H1 (cell line): Measurements from ENCODE around the gene USP24. TPM values are rescaled to one million over a fixed set of nuclear protein-coding genes. Genes with fewer than 3 reads are reported as not detected.

ENCODE experiments used
- CTCF ChIA-PET: fragments of 300-600 bp; sonication (Branson Sonifier 250); formaldehyde crosslinking; loops from one replicate; lab custom pipeline; 2021; ENCODE audit not compliant: partially characterized antibody; lab: Charles Lee
- POLR2A ChIA-PET: fragments of 300-600 bp; sonication (Branson Sonifier 250); formaldehyde crosslinking; loops from one replicate; lab custom pipeline; 2021; ENCODE audit warnings: inconsistent platforms; ENCODE audit not compliant: partially characterized antibody; lab: Charles Lee
- DNase-seq, 2 experiments: peaks; one replicate each; pipeline versions ENCODE4 v3.0.0 to v3.0.0-alpha.2; 2010 to 2022; ENCODE audit warnings: low spot score in 2 of 2, low read depth in 1 of 2, mixed read lengths in 1 of 2
- FAIRE-seq: peaks from 2 replicates; lab custom pipeline; 2011; peaks lifted over from hg19 to GRCh38; lab: Jason Lieb, UNC
- H2AFZ ChIP-seq: 2 replicates; pipeline ENCODE4 v1.8.1; 2012; ENCODE audit warnings: low read length, inconsistent platforms
- H2AK5ac ChIP-seq: 2 replicates; pipeline ENCODE4 v1.6.1; 2013; ENCODE audit warnings: low read depth, low read length
- H2BK120ac ChIP-seq: replicated peaks from 2 replicates; pipeline ENCODE3; 2013; ENCODE audit warnings: low read depth, low read length, inconsistent platforms
- H2BK12ac ChIP-seq: 2 replicates; pipeline ENCODE4 v1.6.1; 2013; ENCODE audit warnings: low read depth, low read length
- H2BK15ac ChIP-seq: 2 replicates; pipeline ENCODE4 v1.6.1; 2013; ENCODE audit warnings: low read length
- H2BK20ac ChIP-seq: 2 replicates; pipeline ENCODE4 v1.6.1; 2013; ENCODE audit warnings: low read length
- H2BK5ac ChIP-seq: 2 replicates; pipeline ENCODE4 v1.6.1; 2013; ENCODE audit warnings: low read depth, low read length
- H3K14ac ChIP-seq: 2 replicates; pipeline ENCODE4 v1.6.1; 2013; ENCODE audit warnings: inconsistent platforms; ENCODE audit not compliant: insufficient read length
- H3K18ac ChIP-seq: 2 replicates; pipeline ENCODE4 v1.6.1; 2013; ENCODE audit warnings: low read length; ENCODE audit errors: extremely low read depth
- H3K23ac ChIP-seq: 2 replicates; pipeline ENCODE4 v1.6.1; 2013; ENCODE audit warnings: inconsistent platforms; ENCODE audit not compliant: insufficient read length
- H3K23me2 ChIP-seq: 2 replicates; pipeline ENCODE4 v1.6.1; 2013; ENCODE audit warnings: low read depth, low read length
- H3K27ac ChIP-seq: 2 replicates; pipeline ENCODE4 v1.6.1; 2011; ENCODE audit warnings: low read depth, low read length, inconsistent platforms
- H3K27me3 ChIP-seq, 4 experiments: replicated peaks in 1 of 4; 1 replicate in 1 of 4; 2 replicates in 3 of 4; pipeline versions ENCODE4 v1.6.1 to v1.8.1; 2011 to 2013; ENCODE audit warnings: low read length in 3 of 4, mild to moderate bottlenecking in 3 of 4, inconsistent platforms in 2 of 4, mixed read lengths in 2 of 4, moderate library complexity in 1 of 4; ENCODE audit not compliant: control insufficient read depth in 3 of 4, insufficient read depth in 3 of 4; ENCODE audit errors: extremely low read depth in 1 of 4
- H3K36me3 ChIP-seq, 4 experiments: 2 replicates each; pipeline versions ENCODE4 v1.6.1 to v1.8.1; 2011 to 2013; ENCODE audit warnings: mild to moderate bottlenecking in 4 of 4, low read length in 3 of 4, moderate library complexity in 2 of 4, control low read depth in 1 of 4, inconsistent platforms in 1 of 4; ENCODE audit not compliant: insufficient read depth in 4 of 4, control insufficient read depth in 2 of 4
- H3K4ac ChIP-seq: replicated peaks from 2 replicates; pipeline ENCODE3; 2013; ENCODE audit warnings: low read length, low read depth, mixed read lengths, inconsistent platforms; ENCODE audit not compliant: insufficient read length
- H3K4me1 ChIP-seq, 4 experiments: replicated peaks in 1 of 4; 1 replicate in 1 of 4; 2 replicates in 3 of 4; pipeline versions ENCODE4 v1.6.1 to v1.8.1; 2011 to 2013; ENCODE audit warnings: low read length in 3 of 4, inconsistent platforms in 2 of 4, mixed read lengths in 1 of 4; ENCODE audit not compliant: insufficient read depth in 4 of 4, control insufficient read depth in 3 of 4
- H3K4me2 ChIP-seq, 2 experiments: 2 replicates each; pipeline versions ENCODE4 v1.6.1 to v1.8.1; 2011 to 2013; ENCODE audit warnings: low read depth in 2 of 2, low read length in 2 of 2, control low read depth in 1 of 2, inconsistent platforms in 1 of 2, mild to moderate bottlenecking in 1 of 2; ENCODE audit not compliant: insufficient read depth in 1 of 2
- H3K4me3 ChIP-seq, 4 experiments: fragments of 200-600, 300-600 bp in 1 of 4; sonication (generic), shearing (Covaris generic), sonication (Bioruptor Twin) in 1 of 4; 2 replicates each; pipeline versions ENCODE4 v1.5.1 to v1.8.1; 2011 to 2016; ENCODE audit warnings: low read length in 4 of 4, low read depth in 3 of 4, control low read depth in 2 of 4, inconsistent platforms in 2 of 4, mild to moderate bottlenecking in 2 of 4, mixed read lengths in 1 of 4, moderate library complexity in 1 of 4; ENCODE audit not compliant: insufficient read depth in 2 of 4; ENCODE audit errors: extremely low read depth in 1 of 4
- H3K56ac ChIP-seq: replicated peaks from 2 replicates; pipeline ENCODE3; 2013; ENCODE audit warnings: low read depth, mild to moderate bottlenecking, mixed read lengths, low read length, inconsistent platforms; ENCODE audit not compliant: insufficient read length
- H3K79me1 ChIP-seq: 2 replicates; pipeline ENCODE4 v1.6.1; 2013; ENCODE audit warnings: low read depth, low read length, control low read depth
- H3K79me2 ChIP-seq, 2 experiments: 2 replicates each; pipeline versions ENCODE4 v1.6.1 to v1.8.1; 2012 to 2013; ENCODE audit warnings: low read length in 2 of 2, mild to moderate bottlenecking in 2 of 2, inconsistent platforms in 1 of 2; ENCODE audit not compliant: insufficient read depth in 2 of 2, control insufficient read depth in 1 of 2
- H3K9ac ChIP-seq, 4 experiments: replicated peaks in 1 of 4; 1 replicate in 1 of 4; 2 replicates in 3 of 4; pipeline versions ENCODE4 v1.6.1 to v1.8.1; 2011 to 2013; ENCODE audit warnings: low read depth in 3 of 4, low read length in 3 of 4, control low read depth in 2 of 4, mild to moderate bottlenecking in 2 of 4, moderate library complexity in 2 of 4, inconsistent platforms in 1 of 4; ENCODE audit errors: extremely low read depth in 1 of 4
- H3K9me3 ChIP-seq, 2 experiments: 2 replicates each; pipeline versions ENCODE4 v1.6.1 to v1.8.1; 2012 to 2013; ENCODE audit warnings: mild to moderate bottlenecking in 2 of 2, moderate library complexity in 2 of 2, control low read depth in 1 of 2, inconsistent platforms in 1 of 2, low read depth in 1 of 2, low read length in 1 of 2, mixed read lengths in 1 of 2; ENCODE audit not compliant: insufficient read depth in 2 of 2
- H4K20me1 ChIP-seq, 2 experiments: replicated peaks in 1 of 2; 2 replicates each; pipeline versions ENCODE3 to v1.8.1; 2011 to 2013; ENCODE audit warnings: inconsistent platforms in 2 of 2, low read length in 2 of 2, mild to moderate bottlenecking in 1 of 2; ENCODE audit not compliant: insufficient read depth in 2 of 2, control insufficient read depth in 1 of 2
- H4K5ac ChIP-seq: 2 replicates; pipeline ENCODE4 v1.6.1; 2013; ENCODE audit warnings: low read length, low read depth, mixed read lengths, inconsistent platforms; ENCODE audit not compliant: insufficient read length
- H4K8ac ChIP-seq: 2 replicates; pipeline ENCODE4 v1.8.0; 2013; ENCODE audit warnings: mild to moderate bottlenecking, moderate library complexity, low read length, inconsistent platforms; ENCODE audit not compliant: insufficient read depth; ENCODE audit errors: extremely low read depth
- H4K91ac ChIP-seq: replicated peaks from 2 replicates; pipeline ENCODE3; 2013; ENCODE audit warnings: low read length, mixed read lengths, inconsistent platforms; ENCODE audit not compliant: insufficient read length
- CBX5 ChIP-seq: fragments of 300-800, 300-1000 bp; sonication (generic); IDR thresholded peaks from 2 replicates; pipeline ENCODE4 v1.7.1; 2016; ENCODE audit warnings: antibody characterized with exemption, low read length, low read depth
- CEBPB ChIP-seq: IDR thresholded peaks from 2 replicates; pipeline ENCODE4 v1.6.1; 2012; ENCODE audit warnings: low read depth, low read length
- CHD1 ChIP-seq: IDR thresholded peaks from 2 replicates; pipeline ENCODE4 v1.6.1; 2012; ENCODE audit warnings: low read depth, low read length, improper control_type of control experiment
- CHD2 ChIP-seq: IDR thresholded peaks from 2 replicates; pipeline ENCODE4 v1.6.1; 2012; ENCODE audit warnings: low read length, improper control_type of control experiment
- CREB1 ChIP-seq: IDR thresholded peaks from 2 replicates; pipeline ENCODE4 v1.6.1; 2012; ENCODE audit warnings: inconsistent platforms
- GTF2F1 ChIP-seq: IDR thresholded peaks from 2 replicates; pipeline ENCODE4 v1.6.1; 2012; ENCODE audit warnings: low read depth, low read length, improper control_type of control experiment, borderline replicate concordance
- KDM5A ChIP-seq: fragments of 200-600 bp; IDR thresholded peaks from 2 replicates; pipeline ENCODE4 v1.7.1; 2012; ENCODE audit warnings: mild to moderate bottlenecking, low read length, inconsistent platforms, mixed read lengths
- NRF1 ChIP-seq: IDR thresholded peaks from 2 replicates; pipeline ENCODE4 v1.6.1; 2011; ENCODE audit warnings: mild to moderate bottlenecking, low read depth, low read length, improper control_type of control experiment
- POLR2AphosphoS5 ChIP-seq: IDR thresholded peaks from 2 replicates; pipeline ENCODE4 v1.6.1; 2011; ENCODE audit warnings: low read depth, low read length
- RAD21 ChIP-seq, 2 experiments: IDR thresholded peaks in 1 of 2; conservative IDR thresholded peaks in 1 of 2; 2 replicates each; pipeline ENCODE4 v1.6.1; 2011; ENCODE audit warnings: low read depth in 2 of 2, low read length in 2 of 2, improper control_type of control experiment in 1 of 2, inconsistent platforms in 1 of 2, mild to moderate bottlenecking in 1 of 2, moderate library complexity in 1 of 2
- RFX5 ChIP-seq: IDR thresholded peaks from 2 replicates; pipeline ENCODE4 v1.6.1; 2011; ENCODE audit warnings: low read depth, low read length, improper control_type of control experiment, borderline replicate concordance
- SIN3A ChIP-seq, 2 experiments: IDR thresholded peaks in 1 of 2; conservative IDR thresholded peaks in 1 of 2; 2 replicates each; pipeline ENCODE4 v1.6.1; 2011 to 2012; ENCODE audit warnings: low read length in 2 of 2, improper control_type of control experiment in 1 of 2, low read depth in 1 of 2, mild to moderate bottlenecking in 1 of 2
- SIX5 ChIP-seq: IDR thresholded peaks from 2 replicates; pipeline ENCODE4 v1.6.1; 2011; ENCODE audit warnings: mild to moderate bottlenecking, low read depth, low read length
- SP1 ChIP-seq: IDR thresholded peaks from 2 replicates; pipeline ENCODE4 v1.6.1; 2011; ENCODE audit warnings: low read depth, low read length
- SUZ12 ChIP-seq: fragments of 200-600 bp; sonication (generic); IDR thresholded peaks from 2 replicates; pipeline ENCODE4 v1.6.1; 2012; ENCODE audit warnings: mild to moderate bottlenecking, inconsistent platforms, low read length, moderate library complexity, mixed read lengths
- WGBS, 2 experiments: shearing (Covaris generic) in 1 of 2; methylation state at CpG; one replicate each; pipeline versions ENCODE4 v1.1.6 to v1.1.7; 2013 to 2015; ENCODE audit warnings: low lambda C conversion rate in 2 of 2, mixed read lengths in 2 of 2, inconsistent platforms in 1 of 2, low coverage in 1 of 2, missing lambda C conversion rate in 1 of 2; ENCODE audit not compliant: insufficient replicate concordance in 2 of 2, insufficient coverage in 1 of 2, insufficient read length in 1 of 2; ENCODE audit errors: extremely low coverage in 1 of 2, missing lambda C conversion rate in 1 of 2; 5-methylcytosine and 5-hydroxymethylcytosine counted together
- polyA plus RNA-seq, 7 experiments: library from polyadenylated mRNA; depleted of rRNA in 3 of 7; stranded (reverse) in 5 of 7; unstranded in 2 of 7; fragments of >200 nt in 5 of 7; fragments of 200-250 nt in 2 of 7; gene quantifications; 1 replicate in 5 of 7; 2 replicates in 1 of 7; 4 replicates in 1 of 7; pipeline versions ENCODE4 v1.2.1 to v1.2.3, GENCODE V29; 2011 to 2013; ENCODE audit warnings: missing spikeins in 2 of 7, mixed read lengths in 2 of 7
- total RNA-seq: library from RNA; stranded (reverse); fragmentation: NEBNext Ultra II Directional; extraction: Animal tissue kit (Norgen Biotek cat#: 25700); gene quantifications from 2 replicates; pipeline ENCODE4 v1.2.1, GENCODE V29; 2021
- TF ChIP-seq, protein P1 (sequence below): IDR thresholded peaks from 2 replicates; pipeline ENCODE4 v1.6.1; 2012; ENCODE audit warnings: inconsistent platforms

Gene USP24
- total and polyA plus RNA-seq, 2 of the 8 experiments (the other 6 are each of a cell fraction or from before 2014, with no cell fraction given), result 11.1 to 34.6 TPM

DNA sequence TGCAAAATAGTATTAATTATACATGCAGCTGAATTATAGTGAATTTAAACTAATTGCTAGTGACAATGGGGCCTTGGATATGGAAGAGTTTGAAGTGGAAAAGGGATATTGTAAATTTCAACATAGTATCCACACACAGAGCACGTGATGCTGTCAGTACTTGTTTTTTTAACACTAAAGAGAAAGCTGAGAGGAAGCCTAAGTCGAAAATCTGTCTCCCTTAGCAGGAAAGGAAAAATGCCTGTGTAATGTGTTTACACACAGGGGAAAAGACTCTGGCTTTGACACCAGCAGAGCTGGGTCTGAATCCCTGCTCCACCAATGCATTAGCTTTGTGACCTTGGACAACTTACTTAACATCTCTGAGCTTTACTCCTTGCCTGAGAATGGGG, 133.3 kb downstream of the USP24 start:
- Histone ChIP-seq H2AK5ac (no peak overlapping the region), H3K9ac (no peak overlapping the region), H2BK20ac (no peak overlapping the region), H3K14ac (no peak overlapping the region), H3K4ac (no peak overlapping the region), H3K56ac (no peak overlapping the region), H4K8ac (no peak overlapping the region), H4K20me1 (no peaks in the 10 kb centered on the region), H2BK120ac (no peak overlapping the region), H3K36me3 (peaks cover 13 to 65% (median 40%) of the 10 kb centered on the region in 4 experiments), H3K18ac (no peak overlapping the region), H3K9me3 (no peaks in the 10 kb centered on the region; a peak in 1 of 4 replicates), H2AFZ (no peak overlapping the region), H3K23ac (no peak overlapping the region), H3K79me2 (no peaks in the 10 kb centered on the region), H3K27ac (no peak overlapping the region), H3K4me2 (no peak overlapping the region), H3K23me2 (no peaks in the 10 kb centered on the region), H2BK15ac (no peak overlapping the region), H2BK12ac (no peak overlapping the region), H3K4me3 (no peak overlapping the region), H3K79me1 (no peaks in the 10 kb centered on the region), H3K27me3 (no peaks in the 10 kb centered on the region), H4K91ac (no peak overlapping the region), H4K5ac (no peak overlapping the region), H3K4me1 (no peaks in the 10 kb centered on the region; a peak in 1 of 7 replicates), H2BK5ac (no peak overlapping the region)
- CTCF ChIA-PET, result interaction anchor here (1.3 to 2.9 kb wide), 2 partner anchors 11 to 62 kb away, joined by 5 to 22 read pairs; no protein-coding TSS in a partner anchor
- no peak for DNase-seq
- FAIRE-seq, result no peak
- POLR2A ChIA-PET, result no interaction called here
- 83% methylated on average over 2 of the region's 2 CpGs; no CpG with 5 or more reads in 1 of the 2 experiments for WGBS, 2 experiments
- TF ChIP-seq KDM5A, result no peak
- TF ChIP-seq RFX5, result no peak
- no peak for TF ChIP-seq CREB1
- TF ChIP-seq, protein P1, sequence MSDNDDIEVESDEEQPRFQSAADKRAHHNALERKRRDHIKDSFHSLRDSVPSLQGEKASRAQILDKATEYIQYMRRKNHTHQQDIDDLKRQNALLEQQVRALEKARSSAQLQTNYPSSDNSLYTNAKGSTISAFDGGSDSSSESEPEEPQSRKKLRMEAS, result no peak
- no peak for TF ChIP-seq GTF2F1
- no peak for TF ChIP-seq CHD2
- TF ChIP-seq POLR2AphosphoS5, result no peak
- TF ChIP-seq SP1, result no peak
- TF ChIP-seq SUZ12, result no peak
- TF ChIP-seq SIN3A (conservative IDR thresholded peaks at IDR 0.05 in 1 of 2, IDR thresholded peaks at IDR 0.05 in 1 of 2; ENCODE audit: low read depth in 1 of 2, low read length in 2 of 2), result no peak
- no peak for TF ChIP-seq CBX5
- no peak for TF ChIP-seq CEBPB
- TF ChIP-seq RAD21 (IDR thresholded peaks at IDR 0.05 in 1 of 2, conservative IDR thresholded peaks at IDR 0.05 in 1 of 2; ENCODE audit: low read depth in 2 of 2, low read length in 2 of 2), result no peak
- TF ChIP-seq CHD1, result no peak
- TF ChIP-seq SIX5, result no peak
- TF ChIP-seq NRF1, result no peak
